Endodermal cell (in vitro differentiated cells): ENCODE data around the gene PRKRA. TPM values are rescaled to one million over a fixed set of nuclear protein-coding genes. Genes with fewer than 3 reads are reported as not detected.
"Not testable (repeated sequence)": the region's sequence is repeated elsewhere in the genome, so short reads cannot be mapped to it uniquely, and the experiment has no call there.

Experiments used
- DNase-seq: peaks from one replicate; pipeline ENCODE4 v3.0.0-alpha.2; 2017
- H3K27ac ChIP-seq: 2 replicates; pipeline ENCODE4 v1.5.1; 2013; ENCODE audit warnings: mild to moderate bottlenecking, low read depth, low read length, moderate library complexity
- H3K27me3 ChIP-seq: 2 replicates; pipeline ENCODE4 v1.6.1; 2013; ENCODE audit warnings: mild to moderate bottlenecking, low read length, moderate library complexity; ENCODE audit not compliant: insufficient read depth, control insufficient read depth, poor library complexity, severe bottlenecking
- H3K36me3 ChIP-seq: 2 replicates; pipeline ENCODE4 v1.7.0; 2013; ENCODE audit warnings: mild to moderate bottlenecking, low read length, moderate library complexity; ENCODE audit not compliant: control insufficient read depth, insufficient read depth
- H3K4me1 ChIP-seq: one replicate; pipeline ENCODE4 v1.7.0; 2013; ENCODE audit warnings: low read length; ENCODE audit not compliant: control insufficient read depth, insufficient read depth
- H3K4me3 ChIP-seq: 2 replicates; pipeline ENCODE4 v1.5.1; 2013; ENCODE audit warnings: mild to moderate bottlenecking, low read length, moderate library complexity
- H3K9ac ChIP-seq: 2 replicates; pipeline ENCODE4 v1.6.1; 2013; ENCODE audit warnings: mild to moderate bottlenecking, low read length, moderate library complexity; ENCODE audit not compliant: poor library complexity, severe bottlenecking; ENCODE audit errors: extremely low read depth
- H3K9me3 ChIP-seq: 2 replicates; pipeline ENCODE4 v1.6.1; 2013; ENCODE audit warnings: mild to moderate bottlenecking, low read length, moderate library complexity; ENCODE audit not compliant: control insufficient read depth
- H3K27ac Mint-ChIP-seq: 2 replicates; pipeline ENCODE4 v1.8.0; 2020; ENCODE audit warnings: mixed read lengths
- H3K27me3 Mint-ChIP-seq: 2 replicates; pipeline ENCODE4 v1.8.0; 2021; ENCODE audit warnings: mild to moderate bottlenecking, mixed read lengths; ENCODE audit not compliant: insufficient read depth
- H3K36me3 Mint-ChIP-seq: 2 replicates; pipeline ENCODE4 v1.8.0; 2020; ENCODE audit warnings: low read depth, mixed read lengths
- H3K4me1 Mint-ChIP-seq: 2 replicates; pipeline ENCODE4 v1.8.0; 2020; ENCODE audit warnings: mixed read lengths
- H3K4me3 Mint-ChIP-seq: 2 replicates; pipeline ENCODE4 v1.8.0; 2020; ENCODE audit warnings: mild to moderate bottlenecking, moderate library complexity, mixed read lengths
- H3K9me3 Mint-ChIP-seq: 2 replicates; pipeline ENCODE4 v1.8.0; 2020; ENCODE audit warnings: mild to moderate bottlenecking, mixed read lengths
- WGBS, 2 experiments: methylation state at CpG; one replicate each; pipeline versions ENCODE4 v1.1.5 to v1.1.7; 2013; ENCODE audit warnings: missing lambda C conversion rate in 2 of 2, mixed read lengths in 1 of 2; ENCODE audit not compliant: insufficient coverage in 1 of 2, insufficient read length in 1 of 2; 5-methylcytosine and 5-hydroxymethylcytosine counted together
- total RNA-seq, 2 donors: library from RNA; stranded (reverse); fragmentation: NEBNext Ultra II Directional in 1 of 2; extraction: Animal tissue kit (Norgen Biotek cat#: 25700) in 1 of 2; gene quantifications; 2 replicates in 1 of 2; 3 replicates in 1 of 2; pipeline ENCODE4 v1.2.1, GENCODE V29; 2021
- TF ChIP-seq, protein P1 (sequence below): fragments of 200-600 bp; sonication (generic); conservative IDR thresholded peaks from 2 replicates; pipeline ENCODE4 v1.5.0; 2021; ENCODE audit warnings: antibody characterized with exemption, mild to moderate bottlenecking

PRKRA gene
- total RNA-seq, 2 donors from 2014 or later: 66.4 to 74.4 TPM

DNA sequence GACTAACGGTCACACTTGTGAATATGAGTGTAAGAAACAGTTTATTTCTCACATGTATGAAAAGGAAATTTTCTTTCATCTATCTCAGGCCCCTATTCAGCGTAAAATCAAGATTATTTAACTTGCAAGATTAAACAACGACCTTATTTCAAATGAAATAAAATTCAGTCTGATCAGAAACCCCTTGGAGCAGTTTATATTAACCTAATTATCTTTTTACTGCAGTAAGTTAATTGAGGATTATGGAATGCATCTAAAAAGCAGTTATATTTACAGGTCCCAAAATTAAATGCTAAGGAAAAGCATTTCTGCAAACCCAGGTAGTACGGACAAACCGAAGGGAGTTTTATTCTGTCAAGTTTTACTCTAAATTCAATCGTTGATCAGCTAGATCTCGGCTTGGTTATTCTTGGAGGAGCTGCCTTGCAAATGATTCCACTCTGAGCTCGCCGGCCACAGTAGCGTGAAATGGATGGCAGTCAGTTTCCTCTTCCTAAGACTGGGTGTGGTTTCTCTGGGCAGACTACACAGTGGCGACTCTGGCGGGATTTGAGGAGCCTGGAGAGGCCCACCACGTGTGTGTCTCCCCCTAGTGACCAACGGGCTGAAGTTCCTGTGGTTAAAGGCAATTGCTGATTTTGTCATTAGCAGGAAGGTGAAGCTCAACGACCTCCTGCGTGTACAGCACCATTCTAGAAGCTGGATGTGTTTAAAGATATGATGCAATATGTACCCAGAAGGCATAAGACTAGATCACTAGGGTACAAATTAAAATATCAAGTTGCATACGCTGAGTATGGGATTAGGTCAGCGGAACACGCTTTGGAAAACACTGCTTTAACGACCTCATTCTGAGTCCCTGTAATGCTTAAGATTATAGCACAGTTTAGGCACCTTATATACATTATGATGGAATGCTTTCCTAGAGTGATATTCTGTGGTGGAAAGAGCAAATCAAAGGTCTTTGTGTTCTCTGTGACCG lies 36.4 kb downstream of the PRKRA start:
- H3K36me3 ChIP-seq: no peaks in the 10 kb centered on the region
- Mint-ChIP-seq H3K27me3 (no peaks in the 10 kb centered on the region), H3K4me1 (peaks cover 6% of the 10 kb centered on the region), H3K9me3 (no peaks in the 10 kb centered on the region), H3K36me3 (peaks cover 2% of the 10 kb centered on the region), H3K27ac (peak overlapping the region; percentile 98), H3K4me3 (peak overlapping the region; percentile 86)
- TF ChIP-seq, protein P1, sequence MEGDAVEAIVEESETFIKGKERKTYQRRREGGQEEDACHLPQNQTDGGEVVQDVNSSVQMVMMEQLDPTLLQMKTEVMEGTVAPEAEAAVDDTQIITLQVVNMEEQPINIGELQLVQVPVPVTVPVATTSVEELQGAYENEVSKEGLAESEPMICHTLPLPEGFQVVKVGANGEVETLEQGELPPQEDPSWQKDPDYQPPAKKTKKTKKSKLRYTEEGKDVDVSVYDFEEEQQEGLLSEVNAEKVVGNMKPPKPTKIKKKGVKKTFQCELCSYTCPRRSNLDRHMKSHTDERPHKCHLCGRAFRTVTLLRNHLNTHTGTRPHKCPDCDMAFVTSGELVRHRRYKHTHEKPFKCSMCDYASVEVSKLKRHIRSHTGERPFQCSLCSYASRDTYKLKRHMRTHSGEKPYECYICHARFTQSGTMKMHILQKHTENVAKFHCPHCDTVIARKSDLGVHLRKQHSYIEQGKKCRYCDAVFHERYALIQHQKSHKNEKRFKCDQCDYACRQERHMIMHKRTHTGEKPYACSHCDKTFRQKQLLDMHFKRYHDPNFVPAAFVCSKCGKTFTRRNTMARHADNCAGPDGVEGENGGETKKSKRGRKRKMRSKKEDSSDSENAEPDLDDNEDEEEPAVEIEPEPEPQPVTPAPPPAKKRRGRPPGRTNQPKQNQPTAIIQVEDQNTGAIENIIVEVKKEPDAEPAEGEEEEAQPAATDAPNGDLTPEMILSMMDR: peak; percentile 93
- H3K27me3 ChIP-seq: no peaks in the 10 kb centered on the region
- H3K4me3 ChIP-seq: peak overlapping the region; percentile 93
- peak; percentile 95 for DNase-seq
- WGBS, 2 experiments: 22 to 23% methylated on average over 9 to 21 of the region's 21 CpGs
- H3K9ac ChIP-seq: peak overlapping the region; percentile 87
- no peaks in the 10 kb centered on the region for H3K4me1 ChIP-seq
- no peaks in the 10 kb centered on the region for H3K9me3 ChIP-seq
- peak overlapping the region; percentile 89 for H3K27ac ChIP-seq

DNA sequence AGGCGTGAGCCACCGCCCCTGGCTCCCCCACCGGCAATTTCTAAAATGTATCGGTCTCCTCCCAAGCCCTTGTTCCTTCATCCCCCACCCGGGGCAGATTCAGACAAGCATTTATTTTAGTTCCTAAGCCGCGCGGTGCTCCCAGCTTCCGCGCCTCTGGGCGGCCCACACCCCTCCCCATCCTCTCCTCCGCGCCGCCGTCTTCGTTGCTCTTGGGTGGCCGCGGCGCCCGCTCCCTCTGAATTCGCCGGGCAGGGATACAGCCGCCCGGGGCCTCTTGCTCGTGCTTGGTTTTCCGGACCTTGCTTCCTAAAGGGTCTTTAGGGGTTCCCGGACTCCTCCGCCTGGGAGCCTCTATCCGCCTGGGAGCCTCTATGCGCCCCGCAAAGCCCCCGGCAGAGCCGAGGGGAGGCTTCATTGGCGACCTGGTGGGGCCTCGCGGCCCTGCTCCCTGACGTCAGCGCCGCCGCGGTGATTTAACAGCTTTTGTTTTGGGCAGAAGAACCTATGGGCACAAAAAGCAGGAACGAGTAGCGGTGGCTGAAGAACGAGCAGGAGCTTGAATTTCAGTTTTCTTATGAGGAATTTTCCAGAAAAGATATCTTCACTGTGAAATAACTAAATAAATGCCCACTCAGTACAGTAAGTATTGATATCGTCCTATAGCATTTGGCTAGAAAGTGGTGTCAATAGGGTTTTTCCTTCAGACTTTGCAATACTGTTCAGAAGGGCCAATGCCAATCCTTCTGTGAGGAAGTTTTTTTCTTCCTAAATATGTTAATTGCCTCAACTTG lies 37.3 kb downstream of the PRKRA start:
- Mint-ChIP-seq H3K36me3 (no peaks in the 10 kb centered on the region), H3K27ac (peak overlapping the region; percentile 98), H3K27me3 (no peaks in the 10 kb centered on the region), H3K4me1 (peaks cover 6% of the 10 kb centered on the region), H3K4me3 (peak overlapping the region; percentile 86), H3K9me3 (no peaks in the 10 kb centered on the region)
- H3K4me3 ChIP-seq: peak overlapping the region; percentile 93
- TF ChIP-seq, protein P1: peak; percentile 10
- H3K27ac ChIP-seq: peak overlapping the region; percentile 89
- H3K9ac ChIP-seq: peak overlapping the region; percentile 87
- no peaks in the 10 kb centered on the region for H3K4me1 ChIP-seq
- peak; percentile 92 for DNase-seq
- WGBS, 2 experiments: 0 to 2% methylated on average over 10 to 45 of the region's 45 CpGs
- H3K27me3 ChIP-seq: no peaks in the 10 kb centered on the region
- H3K36me3 ChIP-seq: no peaks in the 10 kb centered on the region
- H3K9me3 ChIP-seq: no peaks in the 10 kb centered on the region

DNA sequence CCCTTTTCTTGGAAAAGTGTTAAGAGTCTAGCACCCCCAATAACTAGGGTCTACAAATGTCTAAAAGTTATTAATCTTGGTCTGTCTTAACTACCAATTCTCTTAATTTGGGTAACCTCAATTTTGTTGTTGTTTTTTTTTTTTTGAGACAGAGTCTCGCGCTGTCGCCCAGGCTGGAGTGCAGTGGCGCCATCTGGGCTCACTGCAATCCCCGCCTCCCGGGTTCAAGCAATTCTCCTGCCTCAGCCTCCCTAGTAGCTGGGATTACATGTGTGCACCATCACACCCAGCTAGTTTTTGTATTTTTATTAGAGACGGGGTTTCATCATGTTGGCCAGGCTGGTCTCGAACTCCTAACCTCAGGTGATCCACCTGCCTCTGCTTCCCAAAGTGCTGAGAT lies 38.5 kb downstream of the PRKRA start:
- 93 to 95% methylated on average over 5 to 8 of the region's 8 CpGs for WGBS, 2 experiments
- peak overlapping the region; percentile 86 for H3K4me3 Mint-ChIP-seq
- not testable (repeated sequence) for H3K36me3 ChIP-seq, H3K27ac Mint-ChIP-seq, H3K27ac ChIP-seq, H3K9me3 Mint-ChIP-seq, H3K4me3 ChIP-seq, H3K36me3 Mint-ChIP-seq, DNase-seq, H3K9ac ChIP-seq, H3K27me3 Mint-ChIP-seq, H3K27me3 ChIP-seq, H3K4me1 ChIP-seq, H3K4me1 Mint-ChIP-seq, H3K9me3 ChIP-seq
